K562 (cell line): Measurements from ENCODE around the gene SLC2A4. TPM values are rescaled to one million over a fixed set of nuclear protein-coding genes. Genes with fewer than 3 reads are reported as not detected.
A peak's percentile ranks its signal among the peaks of the same experiment; 100 is the strongest.

ENCODE experiments used
- BACH1 ChIP-seq: fragments of 200-800 bp; sonication (Bioruptor generic); IDR thresholded peaks from 2 replicates; pipeline ENCODE4 v1.6.1; 2016; ENCODE audit warnings: missing genetic modification characterization, missing compliant biosample characterization
- CBX8 ChIP-seq: fragments of 200-600 bp; sonication (generic); IDR thresholded peaks from 2 replicates; pipeline ENCODE4 v1.6.1; 2012; ENCODE audit warnings: borderline replicate concordance, mixed run types, low read depth, mild to moderate bottlenecking, moderate library complexity, mixed read lengths, low read length, control low read depth, inconsistent platforms; ENCODE audit not compliant: poor library complexity, severe bottlenecking; ENCODE audit errors: extremely low read depth
- ERF ChIP-seq: fragments of 450-650 bp; formaldehyde crosslinking; IDR thresholded peaks from 2 replicates; pipeline ENCODE4 v1.4.0; 2020; ENCODE audit warnings: mild to moderate bottlenecking, mixed read lengths
- LEF1 ChIP-seq: fragments of 450-650 bp; IDR thresholded peaks from 2 replicates; pipeline ENCODE4 v1.6.1; 2016; ENCODE audit warnings: mild to moderate bottlenecking
- MITF ChIP-seq: IDR thresholded peaks from 2 replicates; pipeline ENCODE4 v1.6.1; 2014; ENCODE audit warnings: antibody characterized with exemption
- NRF1 ChIP-seq, 2 experiments: fragments of 450-650 bp; IDR thresholded peaks in 1 of 2; conservative IDR thresholded peaks in 1 of 2; 2 replicates each; pipeline ENCODE4 v1.6.1; 2014; ENCODE audit warnings: mild to moderate bottlenecking in 2 of 2
- PPARD ChIP-seq: fragments of 250-450 bp; sonication (Bioruptor Pico); IDR thresholded peaks from 2 replicates; pipeline ENCODE4 v1.8.0; 2022; ENCODE audit warnings: inconsistent platforms, mild to moderate bottlenecking, moderate library complexity
- RFX7 ChIP-seq: fragments of 250-450 bp; sonication (Bioruptor Pico); IDR thresholded peaks from 2 replicates; pipeline ENCODE4 v1.5.1; 2021; ENCODE audit warnings: mild to moderate bottlenecking
- SIN3B ChIP-seq: fragments of 450-650 bp; IDR thresholded peaks from 2 replicates; pipeline ENCODE4 v1.6.1; 2017; ENCODE audit warnings: low read depth, mild to moderate bottlenecking, moderate library complexity
- ZNF140 ChIP-seq: fragments of 250-450 bp; sonication (Bioruptor Pico); IDR thresholded peaks from 2 replicates; pipeline ENCODE4 v1.8.0; 2021; ENCODE audit warnings: moderate library complexity, mild to moderate bottlenecking, inconsistent platforms
- ZNF318 ChIP-seq, 2 experiments: fragments of 450-650 bp; IDR thresholded peaks; 2 replicates each; pipeline ENCODE4 v1.6.1; 2016; ENCODE audit warnings: mild to moderate bottlenecking in 2 of 2, borderline replicate concordance in 1 of 2, low read depth in 1 of 2, moderate library complexity in 1 of 2
- ZNF644 ChIP-seq: fragments of 200-800 bp; sonication (Bioruptor generic); IDR thresholded peaks from 2 replicates; pipeline ENCODE4 v1.6.1; 2016; ENCODE audit warnings: low read depth, missing genetic modification characterization, missing compliant biosample characterization
- polyA plus RNA-seq, 8 experiments: library from polyadenylated mRNA; depleted of rRNA in 4 of 8; stranded (reverse) in 5 of 8; unstranded in 3 of 8; fragments of >200 nt; fragmentation: Nextera tagmentation in 2 of 8; fragmentation: Illumina TruSeq in 1 of 8; extraction: Ambion mirVana in 2 of 8; extraction: Trizol in 1 of 8; gene quantifications; 2 replicates each; pipeline versions ENCODE4 v1.2.1 to v1.2.3, GENCODE V29; 2011 to 2014; ENCODE audit warnings: inconsistent platforms in 1 of 8, missing spikeins in 1 of 8
- total RNA-seq, 7 experiments: library from RNA; depleted of rRNA in 6 of 7; stranded (reverse); fragments of >200 nt in 6 of 7; fragmentation: Illumina TruSeq in 2 of 7; extraction: Trizol in 2 of 7; gene quantifications; 2 replicates each; pipeline versions ENCODE4 v1.2.1 to v1.2.3, GENCODE V29; 2011 to 2021; ENCODE audit warnings: low replicate concordance in 1 of 7
- TF ChIP-seq, protein P1 (sequence below): fragments of 450-650 bp; IDR thresholded peaks from 2 replicates; pipeline ENCODE4 v1.6.1; 2018; ENCODE audit warnings: mild to moderate bottlenecking, low read depth; ENCODE audit not compliant: partially characterized antibody
- TF ChIP-seq, protein P2 (sequence below): sonication (generic); formaldehyde crosslinking; IDR thresholded peaks from 2 replicates; pipeline ENCODE4 v1.5.0; 2020; ENCODE audit warnings: missing genetic modification reagents

Gene SLC2A4
- total and polyA plus RNA-seq, 9 of the 15 experiments (the other 6 are each of a cell fraction or from before 2014, with no cell fraction given): 0.74 to 3.5 (median 1.6) TPM

- no peak for TF ChIP-seq PPARD (CRISPR knock-in tag)
- TF ChIP-seq ZNF318 (IDR thresholded peaks at IDR 0.05; ENCODE audit: borderline replicate concordance in 1 of 2, low read depth in 1 of 2): no peak
- no peak for TF ChIP-seq CBX8
- no peak for TF ChIP-seq ZNF140 (CRISPR knock-in tag)
- peak; percentile 96 for TF ChIP-seq ERF
- TF ChIP-seq ZNF644 (tag): no peak
- TF ChIP-seq, protein P1, sequence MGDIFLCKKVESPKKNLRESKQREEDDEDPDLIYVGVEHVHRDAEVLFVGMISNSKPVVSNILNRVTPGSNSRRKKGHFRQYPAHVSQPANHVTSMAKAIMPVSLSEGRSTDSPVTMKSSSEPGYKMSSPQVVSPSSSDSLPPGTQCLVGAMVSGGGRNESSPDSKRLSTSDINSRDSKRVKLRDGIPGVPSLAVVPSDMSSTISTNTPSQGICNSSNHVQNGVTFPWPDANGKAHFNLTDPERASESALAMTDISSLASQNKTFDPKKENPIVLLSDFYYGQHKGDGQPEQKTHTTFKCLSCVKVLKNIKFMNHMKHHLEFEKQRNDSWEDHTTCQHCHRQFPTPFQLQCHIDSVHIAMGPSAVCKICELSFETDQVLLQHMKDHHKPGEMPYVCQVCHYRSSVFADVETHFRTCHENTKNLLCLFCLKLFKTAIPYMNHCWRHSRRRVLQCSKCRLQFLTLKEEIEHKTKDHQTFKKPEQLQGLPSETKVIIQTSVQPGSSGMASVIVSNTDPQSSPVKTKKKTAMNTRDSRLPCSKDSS: no peak
- TF ChIP-seq, protein P2, sequence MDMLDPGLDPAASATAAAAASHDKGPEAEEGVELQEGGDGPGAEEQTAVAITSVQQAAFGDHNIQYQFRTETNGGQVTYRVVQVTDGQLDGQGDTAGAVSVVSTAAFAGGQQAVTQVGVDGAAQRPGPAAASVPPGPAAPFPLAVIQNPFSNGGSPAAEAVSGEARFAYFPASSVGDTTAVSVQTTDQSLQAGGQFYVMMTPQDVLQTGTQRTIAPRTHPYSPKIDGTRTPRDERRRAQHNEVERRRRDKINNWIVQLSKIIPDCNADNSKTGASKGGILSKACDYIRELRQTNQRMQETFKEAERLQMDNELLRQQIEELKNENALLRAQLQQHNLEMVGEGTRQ (CRISPR knock-in tag): peak; percentile 99
- TF ChIP-seq MITF: peak; percentile 96
- TF ChIP-seq NRF1 (conservative IDR thresholded peaks at IDR 0.05 in 1 of 2, IDR thresholded peaks at IDR 0.05 in 1 of 2): peak; percentile 89 to 90
- TF ChIP-seq RFX7 (CRISPR knock-in tag): no peak
- TF ChIP-seq BACH1 (tag): no peak; the same call in 1 of the 2 replicates
- TF ChIP-seq LEF1: peak; percentile 77
- peak; percentile 66; the same call in 1 of the 2 replicates for TF ChIP-seq SIN3B
Observed at GRCh38 chr17:7234083-7234951, 47.2 kb upstream of the SLC2A4 start, which contains the start of gene DVL2 (continued).
